ENCODE data around the gene MFSD8. TPM values are rescaled to one million over a fixed set of nuclear protein-coding genes. Genes with fewer than 3 reads are reported as not detected.
A peak's percentile ranks its signal among the peaks of the same experiment; 100 is the strongest.

MFSD8 gene
- 10 to 100 TPM; 19.5 to 21.0 TPM for total RNA-seq
- polyA plus RNA-seq, result 10 to 100 TPM in 1 of 2 donors, 1 to 10 TPM in 1; 6.3 to 15.6 TPM

GRCh38 chr4:127965062-127965802 is at the start of gene MFSD8, which contains the start of gene ABHD18:
MFSD8 (minus strand) TSS chr4:127965173; CDS start chr4:127965133, 40 bp downstream.
ABHD18 (plus strand) TSS chr4:127965406; CDS start chr4:127982956, 17,550 bp downstream.
- Histone ChIP-seq H3K27me3 (ENCODE audit: control insufficient read depth in 4 of 4, insufficient read depth in 4 of 4, low read length in 3 of 4) (no peaks in the 10 kb centered on the region), H3K4me1 (ENCODE audit: control insufficient read depth in 4 of 4, insufficient read depth in 4 of 4, low read length in 3 of 4) (peaks cover 11 to 27% (median 17%) of the 10 kb centered on the region in 4 donors), H3K27ac (ENCODE audit: low read depth in 1 of 2, low read length in 2 of 2) (peak within 1 kb of the TSS; percentile 96 to 98), H3K9me3 (ENCODE audit: control insufficient read depth in 4 of 4, low read length in 3 of 4) (no peaks in the 10 kb centered on the region), H3K36me3 (ENCODE audit: control insufficient read depth in 4 of 4, insufficient read depth in 3 of 4, low read depth in 1 of 4, low read length in 3 of 4) (peaks cover 0 to 3% (median 0%) of the 10 kb centered on the region in 4 donors), H3K4me3 (ENCODE audit: low read depth in 1 of 3, low read length in 3 of 3) (peak within 1 kb of the TSS; percentile 66 to 89 (median 88)), H3K9ac (ENCODE audit: low read depth in 1 of 2, low read length in 2 of 2) (peak within 1 kb of the TSS; percentile 87 to 90)
- DNase-seq (ENCODE audit: low spot score), result peak; percentile 98
- under 1% methylated on average over 69 of the region's 69 CpGs for WGBS
- TF ChIP-seq MAX (IDR thresholded peaks at IDR 0.05) (peak; percentile 90), REST (IDR thresholded peaks at IDR 0.05) (peak; percentile 94), ZBTB33 (IDR thresholded peaks at IDR 0.05) (peak; percentile 99), EGR1 (IDR thresholded peaks at IDR 0.05; ENCODE audit: low read depth in 2 of 2) (peak; percentile 77 to 86), FOXA2 (IDR thresholded peaks at IDR 0.05) (peak; percentile 30), ATF3 (IDR thresholded peaks at IDR 0.05) (no peak), YY1 (IDR thresholded peaks at IDR 0.05) (peak; percentile 98), FOXA1 (IDR thresholded peaks at IDR 0.05) (peak; percentile 8), NR2F2 (IDR thresholded peaks at IDR 0.05) (peak; percentile 98), JUND (IDR thresholded peaks at IDR 0.05) (peak; percentile 48 to 59), CTCF (IDR thresholded peaks at IDR 0.05; ENCODE audit: low read depth, low read length, missing input control) (peak; percentile 22), SP1 (IDR thresholded peaks at IDR 0.05) (peak; percentile 87), RAD21 (IDR thresholded peaks at IDR 0.05) (peak; percentile 55 to 58), GABPA (IDR thresholded peaks at IDR 0.05 in 1 of 2, conservative IDR thresholded peaks at IDR 0.05 in 1 of 2) (peak; percentile 20 to 76), HNF4G (IDR thresholded peaks at IDR 0.05) (no peak), TAF1 (conservative IDR thresholded peaks at IDR 0.05) (peak; percentile 88), RXRA (IDR thresholded peaks at IDR 0.05) (peak; percentile 92 to 96), HNF4A (conservative IDR thresholded peaks at IDR 0.05) (peak; percentile 62 to 73)

Data from liver (tissue), 9 donors.